HepG2 (cell line): ENCODE measurements around the gene TLL2. TPM values are rescaled to one million over a fixed set of nuclear protein-coding genes. Genes with fewer than 3 reads are reported as not detected.

Source experiments
- ATAC-seq: fragments of 200-7000 bp; cut with Tn5 transposase; 3 replicates; pipeline ENCODE4 v1.9.1; 2020; ENCODE audit warnings: mild to moderate bottlenecking, moderate library complexity
- BruUV-seq: library from RNA; stranded (reverse); fragments of 400-500 nt; replicated peaks from 2 replicates; lab custom pipeline; 2021; lab: Mats Ljungman, UMichigan
- CTCF ChIA-PET: fragments of 300-600 bp; formaldehyde crosslinking; extraction: SDS; loops from one replicate; lab custom pipeline; 2021; ENCODE audit warnings: low total read pairs, inconsistent platforms, low intra/inter-chr PET ratio; lab: Yijun Ruan, JAX
- POLR2A ChIA-PET: fragments of 350-600 bp; sonication (Branson Sonifier 250); formaldehyde crosslinking; loops from one replicate; lab custom pipeline; 2020; ENCODE audit warnings: antibody characterized with exemption, inconsistent platforms; lab: Yijun Ruan, JAX
- DNase-seq: peaks from one replicate; pipeline ENCODE4 v3.0.0-alpha.2; 2015; ENCODE audit warnings: low spot score
- FAIRE-seq: peaks from 3 replicates; lab custom pipeline; 2011; peaks lifted over from hg19 to GRCh38; lab: Jason Lieb, UNC
- H2AFZ ChIP-seq: one replicate; pipeline ENCODE4 v1.6.1; 2011; ENCODE audit warnings: low read length, inconsistent platforms
- H3K27ac ChIP-seq: fragments of 300-600 bp; 3 replicates; pipeline ENCODE4 v1.8.0; 2011; ENCODE audit warnings: mixed run types, mild to moderate bottlenecking, mixed read lengths, low read length, inconsistent platforms; ENCODE audit not compliant: insufficient read depth; ENCODE audit errors: extremely low read length
- H3K27me3 ChIP-seq, 2 experiments: fragments of 200-600 bp in 1 of 2; 2 replicates in 1 of 2; 3 replicates in 1 of 2; pipeline versions ENCODE4 v1.6.0 to v1.8.0; 2011; ENCODE audit warnings: low read length in 2 of 2, mild to moderate bottlenecking in 2 of 2, moderate library complexity in 2 of 2, inconsistent platforms in 1 of 2; ENCODE audit not compliant: insufficient read depth in 2 of 2, control insufficient read depth in 1 of 2
- H3K36me3 ChIP-seq, 2 experiments: fragments of 200-600 bp in 1 of 2; replicated peaks in 1 of 2; 2 replicates in 1 of 2; 3 replicates in 1 of 2; pipeline versions ENCODE4 v1.5.1 to v1.8.0; 2011; ENCODE audit warnings: low read length in 2 of 2, inconsistent platforms in 1 of 2; ENCODE audit not compliant: insufficient read depth in 2 of 2, control insufficient read depth in 1 of 2
- H3K4me1 ChIP-seq: 2 replicates; pipeline ENCODE4 v1.5.1; 2012; ENCODE audit warnings: low read length, inconsistent platforms; ENCODE audit not compliant: insufficient read depth
- H3K4me2 ChIP-seq: 2 replicates; pipeline ENCODE4 v1.6.0; 2011; ENCODE audit warnings: low read depth, low read length, inconsistent platforms
- H3K4me3 ChIP-seq, 3 experiments: fragments of 200-600 bp in 1 of 3; sonication (generic), shearing (Covaris generic) in 1 of 3; replicated peaks in 1 of 3; 2 replicates each; pipeline ENCODE4 v1.5.1; 2011 to 2016; ENCODE audit warnings: low read length in 3 of 3, inconsistent platforms in 2 of 3, low read depth in 2 of 3, mild to moderate bottlenecking in 2 of 3, control low read depth in 1 of 3, mixed read lengths in 1 of 3; ENCODE audit not compliant: insufficient read depth in 1 of 3
- H3K79me2 ChIP-seq: one replicate; pipeline ENCODE4 v1.6.1; 2011; ENCODE audit warnings: low read length, inconsistent platforms; ENCODE audit not compliant: insufficient read depth
- H3K9ac ChIP-seq: 2 replicates; pipeline ENCODE4 v1.6.0; 2011; ENCODE audit warnings: mild to moderate bottlenecking, low read depth, low read length, inconsistent platforms; ENCODE audit not compliant: insufficient read depth
- H3K9me3 ChIP-seq: 2 replicates; pipeline ENCODE4 v1.5.1; 2012; ENCODE audit warnings: mild to moderate bottlenecking, low read length
- H4K20me1 ChIP-seq: 2 replicates; pipeline ENCODE4 v1.6.0; 2011; ENCODE audit warnings: inconsistent platforms, mild to moderate bottlenecking, low read length, moderate library complexity; ENCODE audit not compliant: insufficient read depth
- AGO2 ChIP-seq: fragments of 200-400 bp; formaldehyde crosslinking; optimal IDR thresholded peaks from 2 replicates; pipeline ENCODE3; 2017; ENCODE audit warnings: mild to moderate bottlenecking, low read depth, low read length, moderate library complexity
- CERS6 ChIP-seq: sonication (generic); formaldehyde crosslinking; IDR thresholded peaks from 2 replicates; pipeline ENCODE4 v1.5.0; 2020; ENCODE audit warnings: missing genetic modification reagents
- DMAP1 ChIP-seq: IDR thresholded peaks from 2 replicates; pipeline ENCODE4 v1.6.1; 2016
- ERF ChIP-seq: IDR thresholded peaks from 2 replicates; pipeline ENCODE4 v1.6.1; 2018; ENCODE audit warnings: missing biosample characterization, missing genetic modification reagents
- HES4 ChIP-seq: sonication (generic); formaldehyde crosslinking; IDR thresholded peaks from 2 replicates; pipeline ENCODE4 v1.9.0; 2021; ENCODE audit warnings: mild to moderate bottlenecking, missing genetic modification reagents, borderline replicate concordance
- MXD3 ChIP-seq: IDR thresholded peaks from 2 replicates; pipeline ENCODE4 v1.6.1; 2016; ENCODE audit warnings: mild to moderate bottlenecking, missing biosample characterization, missing genetic modification reagents
- NR0B2 ChIP-seq: sonication (generic); formaldehyde crosslinking; IDR thresholded peaks from 2 replicates; pipeline ENCODE4 v1.4.0; 2020; ENCODE audit warnings: mild to moderate bottlenecking, missing genetic modification reagents
- POLR2A ChIP-seq, 2 experiments: IDR thresholded peaks; 2 replicates each; pipeline ENCODE4 v1.6.1; 2011; ENCODE audit warnings: low read depth in 2 of 2, low read length in 2 of 2, mild to moderate bottlenecking in 1 of 2, moderate library complexity in 1 of 2; ENCODE audit not compliant: insufficient read depth in 1 of 2
- PRPF4 ChIP-seq: fragments of 200-400 bp; formaldehyde crosslinking; IDR thresholded peaks from 2 replicates; pipeline ENCODE4 v1.6.1; 2016; ENCODE audit warnings: low read length, low read depth; ENCODE audit not compliant: poor library complexity, severe bottlenecking
- SP5 ChIP-seq: IDR thresholded peaks from 2 replicates; pipeline ENCODE4 v1.6.1; 2016; ENCODE audit warnings: low read depth, borderline replicate concordance
- TFE3 ChIP-seq: IDR thresholded peaks from 2 replicates; pipeline ENCODE4 v1.6.1; 2016
- U2AF2 ChIP-seq: fragments of 200-400 bp; formaldehyde crosslinking; IDR thresholded peaks from 2 replicates; pipeline ENCODE4 v1.6.1; 2017; ENCODE audit warnings: low read depth, mild to moderate bottlenecking, low read length
- ZBTB4 ChIP-seq: sonication (generic); formaldehyde crosslinking; IDR thresholded peaks from 2 replicates; pipeline ENCODE4 v1.4.0; 2020; ENCODE audit warnings: missing genetic modification reagents, mild to moderate bottlenecking, borderline replicate concordance
- ZFP90 ChIP-seq: sonication (generic); formaldehyde crosslinking; IDR thresholded peaks from 2 replicates; pipeline ENCODE4 v1.8.0; 2022; ENCODE audit warnings: missing genetic modification reagents, mild to moderate bottlenecking, inconsistent platforms, borderline replicate concordance
- ZFY ChIP-seq: sonication (generic); formaldehyde crosslinking; IDR thresholded peaks from 2 replicates; pipeline ENCODE4 v1.4.0; 2020; ENCODE audit warnings: missing genetic modification reagents
- ZNF670 ChIP-seq: sonication (generic); formaldehyde crosslinking; IDR thresholded peaks from 2 replicates; pipeline ENCODE4 v1.8.0; 2022; ENCODE audit warnings: mild to moderate bottlenecking, missing genetic modification reagents, borderline replicate concordance
- ZSCAN22 ChIP-seq: sonication (generic); formaldehyde crosslinking; IDR thresholded peaks from 2 replicates; pipeline ENCODE4 v1.4.0; 2020; ENCODE audit warnings: mild to moderate bottlenecking, missing genetic modification reagents
- WGBS: methylation state at CpG from one replicate; pipeline ENCODE4 v1.1.6; 2017; ENCODE audit warnings: low lambda C conversion rate; 5-methylcytosine and 5-hydroxymethylcytosine counted together
- in situ Hi-C: cut with HindIII; loops from 2 replicates; pipeline ENCODE4 v1.10.0; 2017; ENCODE audit warnings: low pct_unique_long_range_greater_than_20kb; ENCODE audit not compliant: extremely low pct_ligation_motif_present
- intact Hi-C: fragments of 100-400 bp; cut with micrococcal nuclease; formaldehyde crosslinking; loops from one replicate; pipeline ENCODE4 v1.10.0; 2022; ENCODE audit not compliant: unreplicated experiment
- polyA plus RNA-seq, 8 experiments: library from polyadenylated mRNA; depleted of rRNA in 3 of 8; stranded (reverse) in 7 of 8; unstranded in 1 of 8; fragments of >200 nt; fragmentation: Illumina TruSeq in 4 of 8; extraction: Trizol in 4 of 8; gene quantifications; 2 replicates each; pipeline versions ENCODE4 v1.2.1 to v1.2.3, GENCODE V29; 2011 to 2016; ENCODE audit warnings: low read depth in 4 of 8, missing spikeins in 1 of 8, mixed read lengths in 1 of 8; ENCODE audit not compliant: insufficient read depth in 1 of 8
- total RNA-seq, 5 experiments: library from RNA; depleted of rRNA; stranded (reverse); fragments of >200 nt; fragmentation: Illumina TruSeq; extraction: Trizol; gene quantifications; 2 replicates each; pipeline ENCODE4 v1.2.3, GENCODE V29; 2016; ENCODE audit warnings: low read depth in 1 of 5

The TLL2 gene
- total and polyA plus RNA-seq, 2 of the 13 experiments (the other 11 are each of a cell fraction or from before 2014, with no cell fraction given), result 0.09 TPM; not detected in 1

GRCh38 chr10:96387601-96388000 is 126.1 kb downstream of the TLL2 start (continued):
- no peak for TF ChIP-seq CERS6 (CRISPR knock-in tag)
- no peak for TF ChIP-seq ZSCAN22
- TF ChIP-seq ZFP90 (CRISPR knock-in tag), result no peak
- no peak for TF ChIP-seq SP5
- TF ChIP-seq HES4, result no peak
- TF ChIP-seq U2AF2, result no peak
- no peak for TF ChIP-seq ZBTB4 (CRISPR knock-in tag)
- TF ChIP-seq ERF (CRISPR knock-in tag), result no peak
- TF ChIP-seq, all 625 proteins: peak for 0

- ATAC-seq (no peak), DNase-seq (no peak), FAIRE-seq (no peak)
- in situ Hi-C loops, result no loop called here
- no peaks in the 10 kb centered on the region for H3K36me3 ChIP-seq
- H3K4me2 ChIP-seq, result no peak overlapping the region
- 25% methylated on average over 1 of the region's 2 CpGs for WGBS
- no peak overlapping the region for H3K4me3 ChIP-seq
- H3K9me3 ChIP-seq, result no peaks in the 10 kb centered on the region
- POLR2A ChIA-PET, result no interaction called here
- no peak overlapping the region for H3K27ac ChIP-seq
- no peaks in the 10 kb centered on the region for H3K4me1 ChIP-seq
- H4K20me1 ChIP-seq, result no peaks in the 10 kb centered on the region
- no peak overlapping the region for H2AFZ ChIP-seq
- no TSS peak for BruUV-seq
- H3K9ac ChIP-seq, result no peak overlapping the region
- intact Hi-C loops, result no loop called here
- peaks cover 7 to 71% of the 10 kb centered on the region in 2 experiments for H3K27me3 ChIP-seq
- H3K79me2 ChIP-seq, result no peaks in the 10 kb centered on the region
- CTCF ChIA-PET, result no interaction called here
- TF ChIP-seq DMAP1 (CRISPR knock-in tag) (no peak), POLR2A (IDR thresholded peaks at IDR 0.05; ENCODE audit: insufficient read depth in 1 of 2, low read depth in 2 of 2, low read length in 2 of 2) (no peak), NR0B2 (CRISPR knock-in tag) (no peak), TFE3 (CRISPR knock-in tag) (no peak), ZNF670 (no peak), SP5 (no peak), PRPF4 (no peak), MXD3 (CRISPR knock-in tag) (no peak), AGO2 (no peak), ZFY (no peak)
Measured at GRCh38 chr10:96387161-96387560, 126.6 kb downstream of the TLL2 start.
